Activated T-cell treated with anti-CD3 and anti-CD28 coated beads, Interleukin-2, amount 50 U/mL, for 4 hours (primary cell): ENCODE results near the gene RHOT1. TPM values are rescaled to one million over a fixed set of nuclear protein-coding genes. Genes with fewer than 3 reads are reported as not detected.
"Not testable (repeated sequence)": the region's sequence is repeated elsewhere in the genome, so short reads cannot be mapped to it uniquely, and the experiment has no call there.

Source experiments
- ATAC-seq, 2 donors: fragments of 200-7000 bp; cut with Tn5 transposase; one replicate each; pipeline ENCODE4 v1.10.0; 2021
- DNase-seq: peaks from one replicate; pipeline ENCODE4 v3.0.0-alpha.2; 2020
- H3K27me3 Mint-ChIP-seq: one replicate; pipeline ENCODE4 v1.8.0; 2021; ENCODE audit warnings: low read depth, mixed read lengths
- H3K36me3 Mint-ChIP-seq: one replicate; pipeline ENCODE4 v1.8.0; 2022; ENCODE audit warnings: mixed read lengths; ENCODE audit not compliant: insufficient read depth
- H3K4me1 Mint-ChIP-seq: one replicate; pipeline ENCODE4 v1.8.0; 2021; ENCODE audit warnings: low read depth, mixed read lengths
- H3K4me3 Mint-ChIP-seq: one replicate; pipeline ENCODE4 v1.8.0; 2021; ENCODE audit warnings: mild to moderate bottlenecking, moderate library complexity, mixed read lengths
- H3K9me3 Mint-ChIP-seq: one replicate; pipeline ENCODE4 v1.8.0; 2021; ENCODE audit warnings: mixed read lengths
- total RNA-seq, 3 donors: library from RNA; stranded (reverse); gene quantifications; one replicate each; pipeline ENCODE4 v1.2.1, GENCODE V29; 2021

Gene RHOT1
- total RNA-seq, 3 donors from 2014 or later, result 14.0 to 14.9 (median 14.2) TPM

DNA sequence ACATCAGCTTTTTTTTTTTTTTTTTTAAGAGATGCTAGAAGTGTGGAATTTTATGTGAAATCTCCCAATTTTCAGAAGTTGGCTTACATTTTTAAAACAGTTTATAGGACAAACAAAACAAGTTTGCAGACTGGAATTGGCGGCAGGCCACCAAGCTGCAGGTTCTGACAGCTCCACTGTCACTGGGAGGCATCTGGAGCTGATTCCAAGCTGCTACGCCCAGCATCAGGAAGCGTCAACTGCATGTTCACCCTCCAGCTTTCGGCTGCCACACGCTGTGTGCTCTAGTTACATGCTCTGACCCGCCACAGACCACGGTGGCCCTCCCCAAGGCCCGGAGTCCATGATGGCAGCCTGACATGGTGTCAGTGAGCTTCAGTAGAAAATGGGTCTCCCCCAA is 26.8 kb upstream of the RHOT1 start:
- H3K4me1 Mint-ChIP-seq, H3K36me3 Mint-ChIP-seq, H3K27me3 Mint-ChIP-seq, DNase-seq, H3K4me3 Mint-ChIP-seq, H3K9me3 Mint-ChIP-seq, ATAC-seq: not testable (repeated sequence)

DNA sequence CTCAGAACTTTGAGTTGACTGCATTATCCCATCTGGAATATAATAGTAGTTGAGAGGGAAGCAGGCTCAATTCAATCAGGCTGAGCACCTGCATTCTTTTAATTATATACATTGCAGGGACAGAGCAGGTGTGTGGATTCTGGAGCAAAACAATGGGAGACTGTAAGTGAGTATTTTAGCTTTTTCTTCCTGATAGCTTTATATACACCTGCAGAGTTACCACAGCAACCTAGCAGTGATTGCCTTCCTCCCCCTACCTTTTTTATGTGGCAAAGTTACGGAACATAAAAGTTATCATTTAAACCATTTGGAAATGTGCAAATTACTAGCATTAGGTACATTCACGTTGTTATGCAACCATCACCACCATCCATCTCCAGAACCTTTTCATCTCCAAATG is 25.4 kb upstream of the RHOT1 start:
- peaks cover 2% of the 10 kb centered on the region for H3K27me3 Mint-ChIP-seq
- peaks cover 4% of the 10 kb centered on the region for H3K4me1 Mint-ChIP-seq
- H3K4me3 Mint-ChIP-seq, result no peak overlapping the region
- no peak for ATAC-seq
- DNase-seq, result no peak
- no peaks in the 10 kb centered on the region for H3K36me3 Mint-ChIP-seq
- no peaks in the 10 kb centered on the region for H3K9me3 Mint-ChIP-seq

DNA sequence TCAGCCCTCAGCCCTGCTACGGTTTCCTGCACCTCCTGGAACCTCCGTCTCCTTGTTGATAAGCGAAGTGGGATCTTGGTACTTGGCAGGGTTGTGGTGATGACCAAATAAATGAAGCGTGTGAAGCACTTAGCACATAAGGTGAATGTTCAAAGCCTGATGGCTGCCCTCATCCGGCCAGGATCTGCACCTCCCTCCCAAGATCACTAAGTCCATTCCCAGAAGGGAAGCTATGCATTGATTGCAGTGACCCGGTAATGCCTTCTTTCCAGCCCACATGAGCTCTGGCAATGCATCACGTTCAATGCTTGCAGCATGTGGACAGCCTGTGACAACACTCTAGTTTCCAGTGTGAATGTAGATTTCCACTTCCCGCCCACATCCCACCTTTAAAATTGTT is 24.9 kb upstream of the RHOT1 start:
- Mint-ChIP-seq H3K4me3 (no peak overlapping the region), H3K4me1 (peaks cover 4% of the 10 kb centered on the region), H3K9me3 (no peaks in the 10 kb centered on the region), H3K27me3 (peaks cover 2% of the 10 kb centered on the region), H3K36me3 (no peaks in the 10 kb centered on the region)
- ATAC-seq (no peak), DNase-seq (no peak)

DNA sequence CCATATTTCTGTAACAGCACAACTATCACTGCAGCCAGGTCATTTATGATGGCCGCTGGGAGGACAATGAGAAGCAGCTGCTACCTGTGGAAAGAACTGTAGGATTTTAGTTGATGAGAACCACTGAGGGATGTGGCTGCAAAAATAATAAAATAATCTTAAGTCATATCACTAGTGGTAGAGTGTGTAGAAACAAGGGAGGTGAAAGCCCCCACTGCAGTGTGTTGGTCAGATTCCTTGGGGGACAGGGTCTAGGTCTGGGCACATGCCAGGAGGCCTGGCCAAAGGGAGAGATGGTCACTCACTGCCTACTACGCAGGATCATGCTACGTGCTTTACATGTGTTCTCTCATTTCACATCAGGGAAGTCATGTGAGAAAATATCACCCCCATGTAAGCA is 24.2 kb upstream of the RHOT1 start:
- not testable (repeated sequence) for H3K4me1 Mint-ChIP-seq, ATAC-seq, H3K9me3 Mint-ChIP-seq, H3K27me3 Mint-ChIP-seq, DNase-seq, H3K4me3 Mint-ChIP-seq, H3K36me3 Mint-ChIP-seq

DNA sequence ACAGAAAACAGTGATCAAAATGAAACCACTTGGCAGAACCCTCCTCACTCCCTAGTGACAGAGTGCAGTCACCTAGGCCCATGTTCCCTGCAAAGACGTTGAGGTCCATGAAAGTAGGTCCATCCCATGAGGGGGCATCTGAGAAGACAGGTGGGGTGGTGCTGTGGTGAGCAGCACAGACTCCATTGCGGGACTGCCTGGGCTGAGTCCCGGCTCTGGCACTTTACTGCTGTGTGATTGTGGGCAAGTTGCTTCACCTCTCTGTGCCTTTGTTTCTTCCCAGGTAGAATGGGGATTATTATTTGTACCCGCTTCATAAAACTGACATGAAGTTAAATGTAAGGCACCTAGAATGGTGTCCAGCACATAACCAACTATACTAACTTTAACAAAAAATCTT is 23.5 kb upstream of the RHOT1 start:
- peaks cover 4% of the 10 kb centered on the region for H3K4me1 Mint-ChIP-seq
- no peak overlapping the region for H3K4me3 Mint-ChIP-seq
- no peaks in the 10 kb centered on the region for H3K9me3 Mint-ChIP-seq
- H3K36me3 Mint-ChIP-seq, result no peaks in the 10 kb centered on the region
- DNase-seq (no peak), ATAC-seq (no peak)
- peaks cover 2% of the 10 kb centered on the region for H3K27me3 Mint-ChIP-seq

DNA sequence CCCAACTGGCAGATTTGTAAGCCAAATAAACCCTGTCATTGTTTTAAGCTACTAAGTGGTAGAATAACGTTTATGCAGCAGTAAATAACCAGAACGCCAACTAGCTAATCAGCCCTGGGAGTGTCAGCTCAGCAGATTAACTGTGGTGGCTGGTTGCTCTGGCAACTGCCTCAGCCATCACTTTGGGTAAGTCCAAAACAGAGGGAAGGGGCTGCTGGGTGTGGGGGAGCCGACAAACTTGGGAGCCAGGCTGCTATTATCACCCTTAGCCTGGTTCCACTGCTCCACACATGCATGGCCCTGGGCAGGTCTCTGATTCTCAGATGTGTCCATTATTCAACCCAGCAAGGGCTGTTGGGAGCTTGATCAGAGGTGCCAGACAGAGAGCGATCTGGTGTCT is 22.2 kb upstream of the RHOT1 start:
- no peak overlapping the region for H3K4me3 Mint-ChIP-seq
- H3K36me3 Mint-ChIP-seq, result no peaks in the 10 kb centered on the region
- peaks cover 2% of the 10 kb centered on the region for H3K27me3 Mint-ChIP-seq
- ATAC-seq, result no peak
- H3K9me3 Mint-ChIP-seq, result no peaks in the 10 kb centered on the region
- H3K4me1 Mint-ChIP-seq, result peaks cover 4% of the 10 kb centered on the region
- DNase-seq, result no peak

DNA sequence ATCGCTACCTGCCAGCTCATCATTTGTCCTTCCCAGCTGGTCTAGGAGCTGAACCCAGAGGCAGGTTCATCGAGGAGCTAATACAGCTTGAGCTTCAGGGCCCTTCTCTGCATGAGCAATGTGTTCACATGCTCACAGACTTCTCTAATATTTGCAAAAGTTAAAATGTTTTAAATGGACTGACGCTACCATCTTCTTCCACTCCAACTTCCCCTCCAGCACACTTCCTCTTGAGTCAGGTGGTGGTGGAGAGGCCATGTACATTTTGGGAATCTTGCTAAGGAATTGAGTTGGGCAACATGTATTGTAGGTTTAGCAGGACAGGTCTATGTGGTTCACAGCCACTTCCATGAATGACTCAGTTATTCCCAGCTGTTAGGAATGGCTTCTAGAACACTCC is 21.6 kb upstream of the RHOT1 start:
- Mint-ChIP-seq H3K4me3 (no peak overlapping the region), H3K4me1 (peaks cover 4% of the 10 kb centered on the region), H3K36me3 (no peaks in the 10 kb centered on the region), H3K9me3 (no peaks in the 10 kb centered on the region), H3K27me3 (peaks cover 2% of the 10 kb centered on the region)
- no peak for ATAC-seq
- no peak for DNase-seq

DNA sequence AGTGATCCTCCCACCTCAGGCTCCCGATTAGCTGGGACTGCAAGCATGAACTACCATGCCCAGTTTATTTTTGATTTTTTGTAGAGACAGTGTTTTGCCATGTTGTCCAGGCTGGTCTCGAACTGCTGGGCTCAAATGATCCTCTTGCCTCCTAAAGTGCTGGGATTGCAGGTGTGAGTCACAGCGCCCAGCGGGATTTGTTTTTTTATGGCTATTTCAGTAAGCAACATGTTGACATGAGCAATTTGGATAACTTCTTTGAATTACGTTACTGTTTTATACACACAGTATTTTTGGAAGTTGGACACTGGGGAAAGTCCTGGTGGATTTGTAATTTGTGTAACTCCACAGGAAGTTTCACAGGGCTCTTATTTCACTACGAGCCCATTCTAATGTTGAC is 18.5 kb upstream of the RHOT1 start:
- Mint-ChIP-seq H3K36me3 (no peaks in the 10 kb centered on the region), H3K4me3 (no peak overlapping the region), H3K4me1 (peaks cover 12% of the 10 kb centered on the region), H3K9me3 (no peaks in the 10 kb centered on the region), H3K27me3 (no peaks in the 10 kb centered on the region)
- no peak for DNase-seq
- no peak for ATAC-seq

DNA sequence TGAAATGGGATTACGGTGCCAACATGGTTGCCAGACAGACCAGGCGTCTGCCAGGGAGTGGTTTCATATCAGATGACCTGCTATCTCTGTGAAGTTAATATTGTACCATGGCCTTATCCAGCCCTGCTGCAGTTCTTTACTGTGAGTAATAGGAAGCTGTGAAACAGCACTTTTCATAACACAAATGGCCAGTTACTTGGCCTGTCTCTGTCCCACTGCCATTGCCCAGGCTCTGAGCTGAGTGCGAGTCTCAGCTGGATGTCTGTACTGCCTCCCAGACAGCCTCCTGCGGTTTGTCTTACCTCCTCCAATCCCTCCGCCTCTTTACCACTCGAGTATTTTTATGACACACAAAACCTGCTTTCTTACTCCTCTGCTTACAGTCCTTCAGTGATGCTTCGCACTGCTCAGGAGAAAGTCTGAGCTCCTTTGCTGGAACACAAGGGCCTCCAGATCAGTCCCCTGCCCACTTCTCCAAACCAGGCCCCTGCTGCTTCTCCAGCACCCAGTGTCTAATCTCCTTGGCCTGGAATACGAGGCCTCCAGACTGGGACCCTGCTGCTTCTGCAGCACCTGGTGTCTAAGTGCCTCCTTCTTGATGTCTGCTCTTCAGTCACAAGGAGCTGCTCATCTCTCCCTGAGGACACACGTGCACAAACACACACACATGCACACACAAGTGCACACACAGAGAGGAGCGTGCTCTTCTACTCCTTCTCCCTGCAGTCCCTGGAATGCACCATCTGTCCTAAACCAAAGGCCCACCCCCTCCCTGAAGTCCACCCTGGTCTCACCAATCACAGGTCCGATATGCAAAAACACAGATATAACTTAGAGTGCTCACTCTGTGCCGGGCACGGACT is 17.1 kb upstream of the RHOT1 start:
- Mint-ChIP-seq H3K4me1 (peaks cover 17% of the 10 kb centered on the region), H3K4me3 (no peak overlapping the region), H3K36me3 (peaks cover 3% of the 10 kb centered on the region), H3K27me3 (no peaks in the 10 kb centered on the region), H3K9me3 (no peaks in the 10 kb centered on the region)
- DNase-seq, result no peak
- no peak for ATAC-seq

DNA sequence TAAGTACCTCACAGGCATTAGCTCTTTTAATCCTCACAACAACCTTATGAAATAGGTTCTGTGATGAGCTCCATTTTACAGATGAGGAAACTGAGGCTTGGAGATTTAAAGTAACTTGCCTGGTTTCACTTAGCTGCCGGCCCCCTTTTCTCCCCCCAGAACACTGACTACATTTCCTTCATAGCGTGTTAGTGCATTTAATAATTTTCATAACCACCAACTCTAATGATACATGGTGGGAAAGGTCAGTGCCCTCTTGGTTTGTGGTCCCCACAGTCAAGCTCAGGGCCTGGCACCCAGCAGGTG is 16.5 kb upstream of the RHOT1 start:
- no peaks in the 10 kb centered on the region for H3K9me3 Mint-ChIP-seq
- peaks cover 3% of the 10 kb centered on the region for H3K36me3 Mint-ChIP-seq
- no peaks in the 10 kb centered on the region for H3K27me3 Mint-ChIP-seq
- no peak for ATAC-seq
- H3K4me1 Mint-ChIP-seq, result peaks cover 17% of the 10 kb centered on the region
- H3K4me3 Mint-ChIP-seq, result no peak overlapping the region
- no peak for DNase-seq

DNA sequence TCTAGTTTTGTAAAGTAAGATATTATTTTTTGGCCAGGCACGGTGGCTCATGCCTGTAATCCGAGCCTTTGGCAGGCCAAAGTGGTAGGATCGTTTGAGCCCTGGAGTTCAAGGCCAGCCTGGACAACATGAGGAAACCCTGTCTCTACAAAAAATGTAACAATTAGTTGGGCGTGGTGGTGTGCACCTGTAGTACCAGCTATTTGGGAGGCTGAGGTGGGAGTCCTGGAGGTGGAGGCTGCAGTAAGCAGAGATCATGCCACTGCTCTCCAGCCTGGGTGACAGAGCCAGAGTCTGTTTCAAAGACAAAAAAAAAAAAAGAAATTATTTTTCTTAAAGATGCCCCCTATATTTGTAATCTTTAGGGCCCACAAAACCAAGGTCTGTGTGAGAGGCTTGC is 16.0 kb upstream of the RHOT1 start:
- H3K36me3 Mint-ChIP-seq, result peaks cover 3% of the 10 kb centered on the region
- peak overlapping the region; percentile 92 for H3K4me3 Mint-ChIP-seq
- DNase-seq (no peak), ATAC-seq (no peak)
- peaks cover 17% of the 10 kb centered on the region for H3K4me1 Mint-ChIP-seq
- no peaks in the 10 kb centered on the region for H3K9me3 Mint-ChIP-seq
- no peaks in the 10 kb centered on the region for H3K27me3 Mint-ChIP-seq

DNA sequence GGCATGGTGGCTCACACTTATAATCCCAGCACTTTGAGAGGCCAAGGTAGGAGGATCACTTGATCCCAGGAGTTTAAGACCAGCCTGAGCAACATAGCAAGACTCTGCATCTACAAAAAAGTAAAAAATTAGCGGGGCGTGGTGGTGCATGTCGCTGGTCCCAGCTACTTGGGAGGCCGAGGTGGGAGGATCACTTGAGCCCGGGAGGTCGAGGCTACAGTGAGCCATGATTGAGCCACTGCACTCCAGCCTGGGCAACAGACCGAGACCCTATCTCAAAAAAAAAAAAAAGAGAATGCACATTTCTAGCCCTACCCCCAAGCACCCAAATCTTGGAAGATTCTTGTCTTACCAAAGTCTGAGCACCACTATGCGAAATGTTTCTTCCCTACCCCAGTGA is 15.6 kb upstream of the RHOT1 start:
- Mint-ChIP-seq H3K36me3 (peaks cover 3% of the 10 kb centered on the region), H3K4me3 (peak overlapping the region; percentile 92), H3K4me1 (peaks cover 17% of the 10 kb centered on the region), H3K27me3 (no peaks in the 10 kb centered on the region), H3K9me3 (no peaks in the 10 kb centered on the region)
- ATAC-seq (no peak), DNase-seq (no peak)

DNA sequence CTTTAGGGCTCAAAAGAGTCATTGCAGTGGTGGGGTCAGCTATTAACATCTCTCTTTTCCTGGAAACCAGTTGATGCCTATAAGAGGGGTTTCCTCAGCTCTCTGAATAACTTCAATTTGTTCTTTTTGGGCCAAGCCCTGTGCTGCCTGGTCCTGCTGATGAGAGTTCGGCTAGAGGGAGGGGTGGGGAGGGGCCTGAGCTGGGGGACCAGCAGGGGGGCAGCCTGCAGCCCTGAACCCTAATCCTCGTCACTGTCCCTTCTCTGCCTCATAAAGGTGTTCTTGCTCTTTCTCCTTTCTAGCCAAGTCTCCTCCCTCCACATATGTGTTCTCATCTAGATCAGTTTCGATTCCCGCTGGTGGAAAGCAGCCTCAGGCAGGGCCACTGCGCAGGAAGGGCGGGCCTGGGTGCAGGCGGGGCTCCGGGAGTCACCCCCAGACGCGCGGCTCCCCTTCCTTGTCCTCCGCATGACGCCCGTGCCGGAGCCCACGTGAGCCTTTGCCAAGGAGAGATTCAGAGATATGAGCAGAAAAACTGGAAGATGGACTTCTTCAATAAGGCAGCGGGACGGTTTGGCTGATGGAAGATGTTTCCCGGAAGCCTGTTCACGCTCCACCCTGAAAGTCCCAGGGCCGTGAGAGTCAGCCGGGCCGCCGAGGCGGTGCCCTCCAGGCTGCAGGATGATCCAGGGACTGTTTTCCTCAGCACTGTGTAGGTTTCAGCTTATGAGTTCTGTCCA is 15.0 kb upstream of the RHOT1 start:
- Mint-ChIP-seq H3K4me1 (peaks cover 17% of the 10 kb centered on the region), H3K27me3 (no peaks in the 10 kb centered on the region), H3K4me3 (peak overlapping the region; percentile 92), H3K9me3 (no peaks in the 10 kb centered on the region), H3K36me3 (peaks cover 3% of the 10 kb centered on the region)
- peak; percentile 75 for DNase-seq
- ATAC-seq, result peak; percentile 99 to 100

DNA sequence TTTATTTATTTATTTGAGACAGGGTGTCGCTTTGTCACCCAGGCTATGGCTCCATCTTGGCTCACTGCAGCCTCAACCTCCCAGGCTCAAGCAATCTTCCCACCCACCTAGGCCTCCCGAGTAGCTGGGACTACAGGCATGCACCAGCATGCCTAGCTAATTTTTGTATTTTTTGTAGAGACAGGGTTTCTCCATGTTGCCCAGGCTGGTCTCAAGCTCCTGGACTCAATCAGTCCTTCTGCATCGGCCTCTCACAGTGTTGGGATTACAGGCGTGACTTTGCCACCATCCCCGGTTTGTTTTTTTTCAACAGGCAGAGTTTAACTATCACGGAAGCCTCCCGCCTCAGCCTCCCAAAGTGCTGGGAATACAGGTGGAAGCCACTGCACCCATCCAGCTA is 13.8 kb upstream of the RHOT1 start:
- peak overlapping the region; percentile 92 for H3K4me3 Mint-ChIP-seq

DNA sequence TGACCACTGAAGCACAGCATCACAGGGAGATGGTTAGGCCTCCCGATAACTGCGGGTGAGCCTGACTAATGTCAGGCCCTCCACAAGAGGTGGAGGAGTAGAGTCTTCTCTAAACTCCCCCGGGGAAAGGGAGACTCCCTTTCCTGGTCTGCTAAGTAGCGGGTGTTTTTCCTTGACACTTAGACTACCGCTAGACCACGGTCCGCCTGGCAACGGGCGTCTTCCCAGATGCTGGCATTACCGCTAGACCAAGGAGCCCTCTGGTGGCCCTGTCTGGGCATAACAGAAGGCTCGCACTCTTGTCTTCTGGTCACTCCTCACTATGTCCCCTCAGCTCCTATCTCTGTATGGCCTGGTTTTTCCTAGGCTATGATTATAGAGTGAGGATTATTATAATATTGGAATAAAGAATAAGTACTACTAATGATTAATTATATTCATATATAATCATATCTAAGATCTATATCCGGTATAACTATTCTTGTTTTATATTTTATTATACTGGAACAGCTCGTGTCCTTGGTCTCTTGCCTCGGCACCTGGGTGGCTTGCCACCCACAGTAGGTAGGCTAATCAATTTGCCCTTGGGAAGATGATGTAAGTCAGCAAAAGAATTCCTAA is 6.7 kb upstream of the RHOT1 start:
- not testable (repeated sequence) for H3K9me3 Mint-ChIP-seq, H3K36me3 Mint-ChIP-seq, DNase-seq, ATAC-seq, H3K4me3 Mint-ChIP-seq, H3K27me3 Mint-ChIP-seq
- H3K4me1 Mint-ChIP-seq, result peaks cover 10% of the 10 kb centered on the region

More for the DNA sequence above, 13.8 kb upstream of the RHOT1 start:
- DNase-seq, H3K9me3 Mint-ChIP-seq, ATAC-seq, H3K36me3 Mint-ChIP-seq, H3K27me3 Mint-ChIP-seq: not testable (repeated sequence)
- H3K4me1 Mint-ChIP-seq, result peaks cover 17% of the 10 kb centered on the region
